GM21447 (cell line): ENCODE data around the gene XRCC3.

Source experiments
- ATAC-seq: cut with Tn5 transposase; IDR thresholded peaks from one replicate; pipeline ENCODE4 v1.9.1; 2021; ENCODE audit not compliant: unreplicated experiment

The XRCC3 gene

DNA sequence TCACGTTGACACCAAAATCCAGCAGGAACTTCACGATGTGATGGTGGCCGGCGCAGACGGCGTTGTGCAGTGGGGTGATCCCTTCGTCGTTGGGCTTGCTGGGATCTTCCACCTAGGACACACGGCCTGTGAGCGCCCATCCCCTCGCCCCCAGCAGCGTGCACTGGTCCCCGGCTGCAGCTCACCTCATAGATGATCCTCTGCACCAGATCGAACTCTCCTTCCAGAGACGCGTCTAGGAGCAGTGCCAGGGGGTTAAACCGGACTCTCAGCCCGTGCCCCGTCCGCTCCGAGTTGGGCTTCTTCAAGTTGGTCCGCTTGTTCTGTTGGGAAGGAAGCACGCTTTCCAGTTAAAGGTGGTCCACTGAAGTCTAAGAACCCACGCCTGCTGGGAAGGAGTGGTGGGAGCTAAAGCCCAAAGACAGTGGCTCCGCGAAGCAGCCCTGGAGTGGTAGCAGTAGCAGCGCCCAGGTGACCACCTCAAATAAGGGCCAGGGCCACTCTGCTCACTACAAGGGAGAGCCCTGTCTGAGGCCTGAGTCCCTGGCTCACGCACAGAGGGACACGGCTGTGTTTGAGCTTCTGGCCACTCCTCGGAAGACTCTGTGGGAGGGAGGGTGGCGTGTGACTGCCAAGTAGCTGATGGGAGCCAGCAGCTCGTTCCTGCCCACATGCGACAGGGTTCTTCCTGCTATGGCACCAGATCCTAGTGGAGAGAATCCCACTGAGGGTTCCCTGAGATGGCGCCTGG, 23.6 kb upstream of the XRCC3 start:
- no peak for ATAC-seq

DNA sequence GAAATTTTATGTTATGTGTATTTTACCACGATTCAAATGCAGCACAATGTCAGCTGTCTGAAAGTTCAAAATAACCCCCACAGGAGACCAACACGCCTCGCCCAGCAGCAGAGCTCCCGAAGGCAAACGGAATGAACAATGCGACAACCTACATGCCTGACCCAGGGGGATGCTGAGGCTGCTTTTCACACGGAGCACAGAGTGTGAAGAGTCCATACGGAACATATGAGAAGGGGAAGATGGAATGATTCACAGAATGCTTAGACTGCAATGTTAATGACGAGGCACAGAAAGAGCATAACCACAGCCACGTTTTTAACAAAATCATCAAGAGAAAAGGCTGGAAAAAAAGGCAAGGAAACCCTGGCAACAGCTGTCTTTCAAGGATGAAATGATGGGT, 22.9 kb upstream of the XRCC3 start:
- ATAC-seq: no peak

DNA sequence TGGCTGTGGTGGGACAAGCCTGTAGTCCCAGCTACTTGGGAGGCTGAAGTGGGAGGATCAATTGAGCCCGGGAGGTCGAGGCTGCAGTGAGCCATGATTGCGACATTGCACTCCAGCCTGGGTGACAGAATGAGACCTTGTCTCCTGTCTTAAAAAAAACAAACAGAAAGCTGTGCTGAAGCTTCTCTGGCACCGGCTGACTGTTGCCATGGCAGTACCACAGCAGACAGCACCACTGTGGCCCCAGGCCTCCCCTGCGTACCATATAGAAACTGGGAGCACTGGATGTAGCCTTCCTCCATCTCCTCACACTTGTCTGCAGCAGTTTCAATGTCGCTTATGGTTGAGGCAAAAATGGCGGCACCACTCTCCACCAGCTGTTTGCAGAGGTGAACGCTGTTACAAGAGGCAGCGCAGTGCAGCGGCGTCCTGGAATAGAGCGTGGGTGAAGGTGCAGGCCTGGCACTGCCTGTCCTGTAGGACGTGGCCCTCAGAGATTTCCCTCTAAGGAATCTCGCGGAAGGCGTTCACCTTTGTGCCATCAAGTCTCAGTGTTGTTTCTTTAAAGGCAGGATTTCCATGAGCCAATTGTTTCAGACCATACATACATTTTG, 22.3 kb upstream of the XRCC3 start:
- ATAC-seq: no peak

DNA sequence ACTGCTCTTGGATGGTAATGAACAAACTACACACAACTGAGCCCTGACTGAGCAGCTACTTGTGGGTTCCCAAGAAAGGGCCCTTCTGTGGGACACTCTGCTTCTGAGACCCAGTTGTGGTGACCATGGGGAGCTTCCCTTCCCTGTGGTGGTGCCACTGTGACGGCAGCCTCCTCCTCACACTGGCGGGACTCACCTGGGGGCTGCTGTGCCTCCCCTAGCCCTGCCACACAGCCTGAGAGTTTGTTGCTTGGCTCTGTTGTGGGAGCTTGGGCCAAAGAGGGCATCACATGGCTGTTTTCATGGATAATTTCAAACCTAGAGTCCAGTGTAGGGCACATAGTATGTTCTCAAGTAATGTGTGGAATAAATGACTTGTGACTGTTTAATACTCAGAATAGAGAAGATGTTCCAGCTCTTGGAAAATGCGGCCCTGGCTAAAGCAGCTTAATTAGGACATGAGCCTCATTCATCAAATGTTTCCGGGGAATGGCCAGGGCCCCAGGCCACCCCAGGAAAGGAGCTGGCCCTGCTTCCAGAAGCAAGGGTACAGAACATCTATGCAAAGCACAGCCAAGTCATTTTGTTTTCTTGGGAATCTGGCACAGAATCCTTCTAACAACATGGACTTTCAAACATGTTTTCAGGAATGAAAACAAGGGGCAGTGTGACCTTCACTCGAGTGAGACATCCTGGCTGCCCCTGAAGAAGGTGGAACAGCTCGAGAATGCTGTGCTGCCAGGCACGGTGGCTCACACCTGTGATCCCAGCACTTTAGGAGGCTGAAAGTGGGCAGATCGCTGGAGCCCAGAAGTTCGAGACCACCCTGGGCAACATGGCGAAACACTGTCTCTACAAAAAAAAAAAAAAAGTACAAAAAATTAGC, 21.5 kb upstream of the XRCC3 start:
- ATAC-seq: no peak

DNA sequence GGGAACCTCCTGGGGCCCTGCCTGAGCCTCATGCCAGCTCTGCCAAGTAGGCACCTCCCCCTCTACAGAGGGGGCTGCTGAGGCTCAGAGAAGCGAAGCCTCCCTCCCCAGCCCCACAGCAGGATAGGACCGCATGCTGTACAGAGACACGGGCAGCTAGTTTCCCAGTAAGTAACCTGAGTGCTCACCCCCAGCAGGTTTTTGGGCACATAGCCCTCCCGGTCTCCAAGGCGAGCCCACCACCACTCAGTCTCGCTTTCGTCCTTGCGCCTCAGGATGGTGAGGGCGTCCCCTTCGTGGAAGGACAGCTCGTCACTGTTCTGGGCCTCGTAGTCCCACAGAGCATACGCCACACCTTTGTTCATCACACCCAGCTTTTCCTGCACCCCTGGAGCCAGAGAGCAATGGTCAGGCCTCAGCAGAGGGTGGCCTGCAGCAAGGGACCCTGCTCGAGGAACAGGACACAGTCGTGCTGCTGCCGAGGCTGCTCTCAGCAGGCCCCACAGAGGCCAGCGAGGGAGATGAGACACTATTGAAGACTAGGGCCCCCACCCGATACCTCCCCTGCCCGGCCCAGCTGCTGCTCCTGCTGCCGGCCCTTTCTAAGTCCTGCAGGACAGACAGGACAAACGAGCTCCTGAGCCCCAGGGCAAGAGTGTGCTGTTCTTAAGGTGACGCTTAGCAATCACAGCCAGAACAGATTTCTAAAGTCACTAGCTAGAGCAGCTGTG, 20.7 kb upstream of the XRCC3 start:
- no peak for ATAC-seq

DNA sequence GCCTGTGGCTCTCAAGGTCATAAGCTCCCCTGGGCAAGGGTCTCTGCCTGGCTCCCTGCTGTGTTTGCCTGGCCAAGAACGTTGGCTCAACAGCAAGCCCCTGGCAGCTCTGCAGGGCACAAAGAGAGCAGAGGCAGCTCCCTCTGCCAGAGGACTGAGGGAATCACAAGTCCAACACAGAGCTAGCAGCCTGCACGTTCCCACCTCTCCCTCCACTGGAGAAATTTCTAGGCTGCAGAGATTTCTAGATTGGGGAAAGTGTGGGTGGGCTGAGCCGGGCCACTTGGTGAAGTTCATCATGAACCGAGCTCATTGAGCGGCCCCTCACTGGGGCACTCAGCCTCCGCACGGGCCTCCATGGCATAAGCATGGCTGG, 20.2 kb upstream of the XRCC3 start:
- no peak for ATAC-seq

DNA sequence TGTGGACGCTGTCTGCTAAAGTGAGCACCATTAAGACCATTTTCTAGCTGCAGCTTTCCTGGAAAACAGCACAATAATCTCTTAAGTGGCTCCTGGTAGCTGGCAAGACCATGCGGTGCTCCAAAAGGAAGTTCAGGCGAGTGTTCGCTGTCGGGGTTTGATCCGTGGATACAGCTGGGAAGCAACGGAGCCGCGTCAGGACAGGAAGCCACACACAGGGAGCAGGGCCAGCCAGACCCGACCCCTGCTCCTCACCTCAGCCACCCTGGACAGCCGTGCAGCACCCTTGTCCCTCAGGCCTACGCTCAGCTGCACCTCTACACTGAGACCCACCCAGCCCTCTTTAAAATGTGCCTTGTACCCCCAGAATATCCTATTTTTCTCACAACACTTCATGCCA, 19.8 kb upstream of the XRCC3 start:
- no peak for ATAC-seq

DNA sequence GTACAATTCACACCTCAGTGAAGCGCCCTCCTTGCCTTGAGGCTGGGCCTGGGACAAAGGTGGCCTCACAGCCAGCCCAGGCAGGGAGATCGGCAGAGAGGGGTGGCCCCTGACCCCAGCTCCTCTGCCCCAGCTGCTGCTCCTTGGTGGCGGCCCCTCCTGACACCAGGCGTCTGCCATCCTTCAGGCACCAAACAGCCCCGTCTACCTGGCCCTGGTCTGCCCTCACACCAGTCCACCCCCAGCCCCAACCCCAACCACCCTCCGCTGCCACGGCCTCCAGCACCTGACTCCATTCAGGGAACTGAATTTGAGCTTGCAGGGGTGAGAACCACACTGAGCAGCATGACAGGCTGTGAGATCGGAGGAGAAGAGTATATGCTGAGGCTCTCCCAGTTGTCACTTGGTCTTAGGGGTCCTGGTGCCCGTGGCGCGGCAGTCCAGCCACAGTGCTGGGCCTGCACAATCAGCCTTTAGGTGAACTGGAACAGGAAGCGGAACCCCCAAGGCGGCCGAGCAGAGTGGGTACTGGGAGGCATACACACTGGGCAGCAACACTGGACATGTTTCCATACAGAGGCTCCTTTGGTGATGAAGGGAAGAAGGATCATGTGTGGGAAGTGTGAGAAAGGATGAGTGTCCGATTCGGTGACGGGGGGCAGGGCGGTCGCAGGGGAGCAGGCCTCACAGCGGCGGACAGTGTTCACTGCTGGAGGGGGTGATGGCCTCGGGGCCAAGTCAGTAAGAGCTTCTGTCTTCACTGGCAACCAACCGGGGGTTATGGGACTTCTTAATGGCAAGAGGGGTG, 19.0 kb upstream of the XRCC3 start:
- ATAC-seq: no peak

DNA sequence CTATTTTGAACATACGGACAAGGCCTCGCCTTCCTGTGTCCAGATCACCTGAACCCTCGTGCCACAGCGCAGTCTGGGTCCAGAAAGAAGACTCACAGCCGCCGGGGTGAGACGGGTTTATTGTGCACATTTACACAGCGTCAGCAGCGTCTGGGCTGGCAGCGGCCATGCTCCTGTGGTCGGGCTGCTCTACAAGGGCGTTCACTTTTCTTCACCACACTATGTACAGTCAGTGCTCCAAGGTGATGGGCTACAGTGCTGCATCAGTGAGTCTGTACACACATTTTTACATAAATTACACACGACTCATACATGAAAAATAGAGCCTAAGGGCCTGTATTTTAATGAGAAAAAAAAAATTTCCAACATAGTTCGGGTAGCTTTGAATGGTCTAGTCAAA, 18.4 kb upstream of the XRCC3 start:
- no peak for ATAC-seq

DNA sequence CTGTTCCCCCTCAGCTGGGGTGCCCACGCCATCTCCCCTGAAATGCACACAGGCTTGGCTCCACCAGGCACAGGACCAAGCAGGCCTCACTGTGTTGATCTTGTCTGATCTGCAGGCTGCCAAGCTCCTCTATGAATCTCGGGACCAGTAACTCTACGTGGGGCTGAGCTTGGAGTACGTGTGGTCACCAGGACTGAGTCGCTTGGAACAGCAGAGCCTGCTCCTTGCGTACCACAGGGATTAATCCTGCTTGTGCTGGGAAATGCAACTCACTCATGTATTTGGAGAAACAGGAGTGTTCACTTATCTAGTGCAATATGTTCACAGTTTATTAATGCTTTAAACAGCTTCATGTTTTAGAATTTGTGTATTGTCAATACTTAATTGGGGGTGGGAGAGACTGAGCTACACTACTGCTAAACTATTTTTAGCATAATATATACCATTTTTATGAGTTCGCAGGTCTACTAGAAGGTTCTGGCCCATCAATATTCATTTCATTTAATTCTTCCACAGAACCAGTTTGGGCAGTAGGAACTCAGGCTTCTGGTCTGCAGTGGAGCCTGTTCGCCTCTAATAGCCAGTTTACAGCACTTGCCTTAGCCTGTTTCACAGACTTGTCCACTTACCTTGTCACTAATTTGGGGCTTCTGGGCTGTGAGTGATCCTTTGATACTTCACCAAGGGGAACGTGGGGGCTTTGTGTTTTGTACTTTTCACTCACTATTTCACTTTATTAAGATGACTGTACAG, 17.8 kb upstream of the XRCC3 start:
- no peak for ATAC-seq

DNA sequence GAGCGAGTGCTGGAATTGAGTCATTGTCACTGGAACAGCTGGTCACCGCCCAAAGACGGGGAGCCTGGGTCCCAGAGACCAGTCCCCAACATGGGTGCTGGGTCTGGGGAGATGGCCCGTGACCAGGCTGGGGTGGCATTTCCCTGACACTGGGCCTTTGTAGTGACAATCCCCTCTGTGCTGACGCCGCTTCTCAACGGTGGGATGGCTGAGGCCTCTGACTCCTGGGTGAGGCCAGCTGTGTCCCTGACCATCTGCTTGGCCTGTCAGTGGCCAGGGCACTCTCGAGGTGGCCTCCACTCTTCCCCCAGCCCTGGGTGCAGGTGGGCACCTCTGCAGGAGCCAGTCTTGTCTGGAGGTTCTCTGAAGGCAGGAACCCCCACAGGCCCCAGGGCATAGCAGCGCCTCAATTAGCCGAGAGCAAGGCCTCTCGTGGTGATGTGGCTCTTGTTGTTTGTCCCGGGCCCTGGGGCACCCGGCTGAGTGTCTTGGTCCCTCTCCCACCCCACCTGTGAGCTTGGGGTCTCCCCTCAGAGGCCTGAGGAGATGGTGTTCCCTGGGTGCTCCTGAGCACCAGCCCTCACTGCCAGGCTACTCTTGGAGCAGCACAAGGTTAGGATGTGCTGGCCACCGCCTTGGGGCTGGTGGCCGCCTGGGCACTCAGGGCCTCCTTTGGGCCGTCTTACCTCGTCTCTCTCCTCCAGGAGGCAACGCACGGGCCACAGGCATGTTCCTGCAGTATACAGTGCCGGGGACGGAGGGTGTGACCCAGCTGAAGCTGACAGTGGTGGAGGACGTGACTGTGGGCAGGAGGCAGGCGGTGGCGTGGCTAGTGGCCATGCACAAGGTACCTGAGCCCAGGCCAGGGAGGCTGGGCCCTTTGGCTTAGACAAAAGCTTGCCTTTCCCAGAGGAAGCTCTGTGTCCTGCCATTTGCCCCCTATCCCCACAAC, 16.9 kb upstream of the XRCC3 start:
- no peak for ATAC-seq

DNA sequence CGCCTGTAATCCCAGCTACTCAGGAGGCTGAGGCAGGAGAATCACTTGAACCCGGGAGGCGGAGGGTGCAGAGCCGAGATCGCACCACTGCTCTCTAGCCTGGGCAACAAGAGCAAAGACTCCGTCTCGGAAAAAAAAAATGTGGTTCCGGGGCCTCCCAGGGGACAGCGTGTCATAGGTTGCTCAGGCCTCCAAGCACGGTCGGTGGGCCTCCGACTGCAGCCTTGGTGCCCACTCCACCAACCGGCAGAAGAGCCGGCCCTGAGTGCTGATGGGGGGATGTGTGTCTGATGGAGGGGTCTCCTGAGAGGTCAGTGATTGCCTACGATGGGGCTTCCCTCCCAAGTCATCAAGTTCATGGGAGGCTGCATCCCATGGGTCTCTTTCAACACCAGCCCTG, 16.2 kb upstream of the XRCC3 start:
- ATAC-seq: no peak

DNA sequence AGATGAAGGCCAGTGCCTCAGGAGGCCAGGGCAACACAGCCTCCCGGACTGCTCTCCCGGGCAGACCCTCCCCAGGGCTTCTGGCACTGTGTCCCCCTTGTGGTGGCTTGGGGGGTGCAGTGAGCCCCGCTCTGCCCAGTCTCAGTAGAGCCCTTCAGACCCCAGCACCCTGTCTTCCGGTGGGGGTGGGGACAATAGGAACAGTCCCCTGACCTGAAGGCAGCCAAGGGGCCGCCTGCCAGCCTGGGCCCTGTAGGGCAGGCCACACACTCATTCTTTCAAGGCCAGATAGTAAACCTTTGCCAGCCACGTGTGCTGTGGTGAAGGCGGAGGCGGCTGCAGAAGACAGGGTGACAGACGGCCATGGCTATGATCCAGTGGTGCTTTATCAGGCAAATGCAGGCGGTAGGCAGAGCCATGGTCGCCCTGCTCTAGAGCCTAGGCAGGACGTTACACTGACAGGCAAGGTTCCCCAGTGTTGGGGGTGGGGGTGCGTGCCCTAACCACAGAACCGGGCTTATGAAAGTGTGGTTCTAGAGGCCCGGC, 15.3 kb upstream of the XRCC3 start:
- ATAC-seq: no peak

DNA sequence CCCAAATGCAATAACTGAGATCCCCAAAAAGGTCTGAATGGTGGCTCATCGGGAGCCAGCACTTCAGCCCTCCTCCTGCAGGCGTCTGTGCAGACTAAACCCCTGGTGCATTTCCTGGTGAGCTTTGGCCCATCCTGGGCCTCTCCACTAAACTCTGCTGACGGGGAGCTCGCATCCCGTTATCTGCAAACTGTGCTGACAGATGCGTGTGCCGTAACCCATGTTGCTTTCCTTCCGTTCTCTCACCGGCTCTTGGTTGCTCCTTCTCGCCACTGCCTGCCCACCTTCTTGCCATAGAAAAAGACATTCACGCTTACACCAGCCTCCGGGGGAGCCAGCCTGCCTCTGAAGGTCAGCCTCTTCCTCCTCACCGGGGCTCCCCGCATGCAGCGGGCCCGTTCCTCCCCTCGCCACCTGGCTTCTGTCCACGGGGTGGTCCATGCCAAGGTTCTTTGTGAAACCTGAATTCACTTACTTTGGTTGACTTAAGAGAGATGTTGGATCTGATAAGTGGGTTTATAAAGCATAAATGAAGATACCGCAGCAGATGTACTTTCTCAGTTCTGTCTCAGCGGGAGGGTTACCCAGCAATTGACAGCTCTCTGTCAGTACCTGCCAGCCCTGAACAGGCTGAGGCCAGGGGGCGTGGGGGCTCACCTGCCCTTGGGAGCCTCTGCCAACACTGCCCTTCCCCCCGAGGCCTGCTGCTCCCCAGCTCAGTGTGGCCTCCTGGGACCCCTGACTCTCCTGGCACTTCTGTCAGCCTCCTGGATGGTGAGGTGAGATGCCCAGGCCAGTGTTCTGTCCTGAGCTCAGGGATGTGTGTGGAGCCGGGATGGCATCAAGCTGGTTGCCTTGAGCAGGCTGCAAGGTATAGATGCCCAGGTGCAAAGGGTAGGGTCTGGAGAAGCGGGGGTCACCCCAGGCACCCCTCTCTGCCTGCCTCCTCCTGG, 14.5 kb upstream of the XRCC3 start:
- ATAC-seq: no peak

DNA sequence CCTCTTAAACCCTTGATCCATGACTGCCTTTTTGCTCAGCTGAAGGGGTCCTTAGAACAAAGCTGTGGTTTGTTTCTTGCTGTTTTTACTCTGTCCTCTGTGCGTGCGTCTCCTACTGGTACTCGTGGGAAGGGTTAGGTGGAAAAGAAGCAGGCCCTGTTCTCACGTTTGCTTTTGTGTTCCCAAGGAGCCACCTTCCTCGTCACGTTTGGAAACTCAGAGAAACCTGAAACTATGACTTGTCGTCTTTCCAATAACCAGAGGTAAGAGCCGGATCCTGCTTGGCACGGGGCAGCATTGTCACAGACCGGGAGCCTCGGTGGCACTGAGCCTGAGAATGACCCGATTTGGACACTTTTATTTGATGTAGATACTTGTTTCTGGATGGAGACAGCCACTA, 13.5 kb upstream of the XRCC3 start:
- no peak for ATAC-seq

DNA sequence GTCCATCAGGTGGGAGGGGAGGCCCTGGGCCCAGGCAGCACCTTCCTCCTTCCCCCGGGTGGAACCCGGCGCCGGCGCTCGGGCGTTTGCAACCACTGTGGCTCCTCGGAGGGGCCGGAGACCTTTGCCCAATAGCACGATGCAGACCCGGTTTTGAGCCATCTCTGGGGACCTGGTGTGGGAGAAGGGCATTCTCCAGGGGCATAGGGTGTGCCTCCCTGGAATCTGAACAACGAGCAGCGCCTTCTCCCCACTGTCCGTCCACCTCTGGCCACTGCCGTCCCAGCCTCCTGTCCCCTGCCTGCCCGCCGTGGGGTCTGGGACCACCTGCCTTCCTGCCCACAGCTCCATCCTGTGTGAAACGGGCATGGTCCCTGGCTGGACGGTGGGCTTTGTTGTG, 12.9 kb upstream of the XRCC3 start:
- ATAC-seq: no peak

DNA sequence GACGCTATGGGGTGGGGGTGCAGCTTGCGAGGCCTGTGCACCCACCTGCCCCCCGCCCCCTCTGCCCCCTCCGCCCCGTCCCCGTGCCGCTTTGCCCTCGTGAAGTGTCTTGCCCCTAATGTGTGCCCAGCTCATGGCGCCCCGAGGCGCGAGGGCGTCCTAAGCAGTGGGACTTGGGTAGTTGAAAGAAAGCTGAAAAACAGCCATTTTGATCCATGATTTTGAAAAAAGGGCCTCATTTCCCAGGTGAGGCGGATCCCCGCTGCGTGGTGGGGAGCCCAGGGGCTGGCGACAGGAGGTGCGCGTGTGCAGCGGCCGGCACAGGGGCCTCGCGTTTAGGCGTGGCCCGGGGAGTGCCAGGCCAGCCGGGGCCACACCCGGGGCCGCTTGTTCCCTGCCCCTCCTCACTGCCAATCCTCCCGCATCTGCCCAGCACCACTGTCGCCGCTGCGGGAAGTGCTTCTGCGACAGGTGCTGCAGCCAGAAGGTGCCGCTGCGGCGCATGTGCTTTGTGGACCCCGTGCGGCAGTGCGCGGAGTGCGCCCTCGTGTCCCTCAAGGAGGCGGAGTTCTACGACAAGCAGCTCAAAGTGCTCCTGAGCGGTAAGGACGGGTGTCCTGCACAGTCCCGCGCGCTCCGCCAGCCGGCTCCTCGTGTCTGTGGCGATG, 12.2 kb upstream of the XRCC3 start:
- no peak for ATAC-seq
